SHP77 (cell line): ENCODE results near the gene TRIM49C.
"Not testable (repeated sequence)": the region's sequence is repeated elsewhere in the genome, so short reads cannot be mapped to it uniquely, and the experiment has no call there.

Experiments
- DNase-seq, 2 experiments: peaks; one replicate each; lab custom pipeline; 2025; lab: John Stamatoyannopoulos, UW

The TRIM49C gene, protein sequence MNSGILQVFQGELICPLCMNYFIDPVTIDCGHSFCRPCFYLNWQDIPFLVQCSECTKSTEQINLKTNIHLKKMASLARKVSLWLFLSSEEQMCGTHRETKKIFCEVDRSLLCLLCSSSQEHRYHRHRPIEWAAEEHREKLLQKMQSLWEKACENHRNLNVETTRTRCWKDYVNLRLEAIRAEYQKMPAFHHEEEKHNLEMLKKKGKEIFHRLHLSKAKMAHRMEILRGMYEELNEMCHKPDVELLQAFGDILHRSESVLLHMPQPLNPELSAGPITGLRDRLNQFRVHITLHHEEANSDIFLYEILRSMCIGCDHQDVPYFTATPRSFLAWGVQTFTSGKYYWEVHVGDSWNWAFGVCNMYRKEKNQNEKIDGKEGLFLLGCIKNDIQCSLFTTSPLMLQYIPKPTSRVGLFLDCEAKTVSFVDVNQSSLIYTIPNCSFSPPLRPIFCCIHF

GRCh38 chr11:90030806-90031205 is at the start of gene TRIM49C:
Gene TRIM49C, plus strand, starts transcription at chr11:90031106. Its CDS starts 4,106 bp downstream, at chr11:90035212.
- DNase-seq: not testable (repeated sequence)

DNA sequence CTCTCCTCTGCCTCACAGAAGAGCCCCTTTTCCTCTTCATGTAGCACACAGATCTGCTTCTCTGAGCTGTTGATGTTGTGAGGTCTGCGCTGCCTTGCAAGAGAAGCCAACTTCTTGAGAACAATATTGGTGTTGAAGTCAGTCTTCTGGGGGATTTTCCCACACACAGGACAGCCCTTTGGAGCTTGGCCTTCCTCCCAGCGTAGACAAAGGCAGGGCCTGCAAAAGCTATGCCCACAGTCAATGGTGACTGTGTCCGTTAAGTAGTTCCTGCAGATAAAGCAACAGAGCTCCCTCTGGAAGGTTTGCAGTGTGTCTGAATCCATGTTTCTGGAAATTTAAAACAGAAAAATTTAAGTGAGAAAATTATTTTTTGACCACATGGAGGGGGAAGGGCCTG is 6.7 kb upstream of the TRIM49C start:
- not testable (repeated sequence) for DNase-seq

DNA sequence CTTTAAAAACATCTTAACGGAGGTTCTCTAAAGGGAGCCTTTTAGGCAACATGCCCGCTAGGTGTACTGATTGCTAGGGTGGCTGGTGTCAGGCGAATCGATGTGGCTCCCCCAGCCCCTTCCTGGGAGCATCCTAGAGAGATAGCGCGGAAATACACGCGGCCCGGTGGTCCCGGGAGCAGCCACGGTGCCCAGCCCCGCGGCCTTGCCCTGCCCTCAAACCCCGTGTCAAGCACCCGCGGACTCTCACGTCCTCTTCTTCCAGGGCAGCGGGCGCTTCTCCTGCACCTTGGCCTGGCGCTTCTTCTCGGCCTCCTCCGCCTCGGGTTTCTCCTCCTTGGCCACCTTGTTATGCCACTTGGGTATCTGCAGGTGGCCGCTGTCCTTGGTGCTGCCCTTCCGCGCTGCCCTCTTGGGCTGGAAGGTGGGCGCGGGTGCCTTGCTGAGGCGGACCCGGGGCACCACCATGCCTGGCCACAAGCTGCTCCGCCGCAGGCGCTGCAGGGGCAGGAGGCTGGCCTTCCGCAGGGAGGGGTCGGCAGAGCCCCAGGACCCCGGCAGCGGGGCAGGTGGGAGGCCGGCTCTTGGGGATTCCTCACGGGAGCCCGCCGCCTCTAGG is 20.8 kb downstream of the TRIM49C start:
- DNase-seq: not testable (repeated sequence)

GRCh38 chr11:90052311-90052710 is 21.4 kb downstream of the TRIM49C start:
- DNase-seq: not testable (repeated sequence)

- not testable (repeated sequence) for DNase-seq
Measured at GRCh38 chr11:90053545-90053944, 22.6 kb downstream of the TRIM49C start.

DNA sequence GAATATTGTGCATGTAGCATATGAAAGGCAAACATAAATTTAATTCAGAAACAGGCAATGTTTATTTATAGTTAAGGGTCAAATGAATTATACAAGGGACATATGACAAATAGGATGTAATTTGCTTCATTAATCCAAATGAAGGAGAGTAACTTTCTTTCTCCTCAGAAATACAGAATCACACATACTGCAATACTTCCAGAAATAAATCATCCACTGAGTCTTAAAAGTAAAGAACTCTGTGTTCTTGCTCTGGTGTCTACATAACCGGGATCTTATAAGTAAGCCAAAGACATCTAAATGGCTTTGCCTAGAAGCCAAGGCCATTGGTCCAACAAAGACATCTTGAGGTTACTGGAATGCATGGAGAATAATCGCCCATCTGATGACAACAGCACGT is 54.7 kb downstream of the TRIM49C start, which contains the start of gene UBTFL1:
TSS of gene UBTFL1 (plus strand) at position 301 of the 400 bp plus-strand sequence. CDS start at position 301, 0 bp downstream.
- not testable (repeated sequence) for DNase-seq

- not testable (repeated sequence) for DNase-seq
Measured at GRCh38 chr11:90088731-90089130, 57.8 kb downstream of the TRIM49C start.
